HG02938 (cell line): ENCODE data around the gene HSF4.

Experiments used
- ATAC-seq: cut with Tn5 transposase; IDR thresholded peaks from one replicate; pipeline ENCODE4 v1.9.1; 2021; ENCODE audit warnings: mild to moderate bottlenecking, moderate library complexity; ENCODE audit not compliant: unreplicated experiment

Gene HSF4

GRCh38 chr16:67215706-67216105 lies 51.2 kb downstream of the HSF4 start:
- ATAC-seq: no peak

GRCh38 chr16:67216612-67217490 lies 52.3 kb downstream of the HSF4 start:
- no peak for ATAC-seq
